Spinal cord (tissue), 10 donors: ENCODE measurements around the gene NPTX2. TPM values are rescaled to one million over a fixed set of nuclear protein-coding genes. Genes with fewer than 3 reads are reported as not detected.

Experiments
- DNase-seq, 6 donors: peaks; one replicate each; pipeline versions ENCODE4 v3.0.0 to v3.0.0-alpha.2; 2013 to 2015; ENCODE audit warnings: low spot score in 6 of 6, low read depth in 4 of 6
- H3K27ac ChIP-seq: one replicate; pipeline ENCODE4 v1.5.1; 2013; ENCODE audit warnings: low read depth, low read length, control low read depth
- H3K27me3 ChIP-seq: one replicate; pipeline ENCODE4 v1.6.1; 2013; ENCODE audit warnings: low read length; ENCODE audit not compliant: control insufficient read depth, insufficient read depth
- H3K36me3 ChIP-seq: one replicate; pipeline ENCODE4 v1.6.1; 2013; ENCODE audit warnings: low read length; ENCODE audit not compliant: control insufficient read depth, insufficient read depth
- H3K4me1 ChIP-seq: one replicate; pipeline ENCODE4 v1.6.1; 2013; ENCODE audit warnings: low read length; ENCODE audit not compliant: control insufficient read depth, insufficient read depth
- H3K4me3 ChIP-seq: one replicate; pipeline ENCODE4 v1.5.1; 2013; ENCODE audit warnings: low read depth, low read length, control low read depth
- H3K9me3 ChIP-seq: one replicate; pipeline ENCODE4 v1.6.1; 2013; ENCODE audit warnings: low read length; ENCODE audit not compliant: control insufficient read depth, insufficient read depth
- WGBS: methylation state at CpG from one replicate; pipeline ENCODE4 v1.1.5; 2013; ENCODE audit warnings: missing lambda C conversion rate; ENCODE audit not compliant: insufficient coverage; 5-methylcytosine and 5-hydroxymethylcytosine counted together
- polyA plus RNA-seq, 2 donors: library from polyadenylated mRNA; unstranded; fragments of 120-200 nt; gene quantifications; one replicate each; pipeline ENCODE4 v1.2.1, GENCODE V29; 2013; ENCODE audit not compliant: insufficient read length in 2 of 2
- total RNA-seq, 2 donors: library from RNA; depleted of rRNA in 1 of 2; stranded (reverse); fragments of 120-200 nt in 1 of 2; fragments of >200 nt in 1 of 2; gene quantifications; one replicate each; pipeline versions ENCODE4 v1.2.3 to v1.2.4, GENCODE V29; 2013 to 2014
- donor health status: healthy.

Gene NPTX2
- total and polyA plus RNA-seq, 4 donors: 9.8 to 48.1 (median 36.5) TPM

DNA sequence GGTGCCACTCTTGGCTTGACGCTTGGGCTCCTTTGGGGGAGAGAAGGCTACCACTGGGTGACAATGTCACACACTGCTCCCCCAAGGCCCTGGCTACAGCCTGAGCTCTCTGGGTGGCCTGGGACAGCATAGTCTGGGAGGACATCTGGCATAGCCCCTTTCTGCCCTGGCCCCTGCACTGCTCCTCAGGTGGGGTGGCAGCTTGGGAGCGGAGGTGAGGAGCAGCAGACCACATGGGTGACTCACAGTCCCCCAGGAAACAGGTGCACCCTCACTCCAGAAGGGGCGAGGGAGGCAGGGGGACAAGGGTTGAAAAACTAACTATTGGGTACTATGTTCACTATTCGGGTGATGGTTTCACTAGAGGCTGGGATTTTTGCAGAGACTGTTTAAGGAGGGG is 45.2 kb downstream of the NPTX2 start:
- no peaks in the 10 kb centered on the region for H3K36me3 ChIP-seq
- no peaks in the 10 kb centered on the region for H3K4me1 ChIP-seq
- WGBS: 97% methylated on average over 4 of the region's 4 CpGs
- no peak for DNase-seq
- H3K4me3 ChIP-seq: no peak overlapping the region
- H3K9me3 ChIP-seq: no peaks in the 10 kb centered on the region
- no peak overlapping the region for H3K27ac ChIP-seq
- no peaks in the 10 kb centered on the region for H3K27me3 ChIP-seq

DNA sequence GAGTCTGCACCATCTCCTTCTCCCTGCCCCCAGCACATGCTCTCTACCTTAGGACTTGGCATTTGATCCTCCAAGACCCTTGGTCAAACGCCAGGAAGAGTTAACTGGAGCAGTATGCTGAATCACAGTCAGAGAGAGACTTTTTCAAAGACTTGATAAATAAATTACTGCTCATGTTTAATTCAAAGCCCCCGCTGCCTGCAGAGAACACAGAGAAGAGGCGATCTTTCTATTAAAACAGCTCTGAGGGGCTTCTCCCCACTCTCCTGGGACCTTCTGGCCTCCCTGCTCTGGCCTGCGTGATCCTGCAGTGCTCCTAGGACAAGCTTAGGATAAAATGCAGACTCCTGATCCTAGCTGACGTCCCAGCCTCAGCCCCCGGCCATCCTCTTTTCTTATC is 47.8 kb downstream of the NPTX2 start:
- DNase-seq: no peak
- WGBS: 44% methylated on average over 6 of the region's 6 CpGs
- no peak overlapping the region for H3K27ac ChIP-seq
- H3K27me3 ChIP-seq: no peaks in the 10 kb centered on the region
- peaks cover 7% of the 10 kb centered on the region for H3K4me1 ChIP-seq
- no peak overlapping the region for H3K4me3 ChIP-seq
- H3K36me3 ChIP-seq: no peaks in the 10 kb centered on the region
- H3K9me3 ChIP-seq: no peaks in the 10 kb centered on the region

DNA sequence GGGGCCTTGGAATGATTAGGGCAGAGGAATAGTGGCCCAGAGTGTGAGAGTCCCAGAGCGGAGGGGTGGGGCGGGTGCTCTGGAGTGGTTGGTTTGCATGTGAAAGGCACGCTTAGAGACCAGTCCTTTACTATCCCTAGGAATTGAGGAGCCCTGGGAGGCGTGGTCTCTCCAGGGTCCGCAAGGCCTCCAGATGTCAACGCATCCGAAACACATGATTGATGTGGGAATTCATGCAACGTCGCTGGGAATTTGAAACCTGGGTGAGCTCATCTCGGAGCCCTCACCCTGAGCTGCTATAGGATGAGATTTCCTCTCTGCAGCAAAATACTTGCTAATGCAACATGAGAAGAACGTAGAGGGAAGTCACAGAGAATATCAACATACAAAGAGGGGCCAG is 51.2 kb downstream of the NPTX2 start:
- whole genome bisulfite sequencing: 18% methylated on average over 8 of the region's 11 CpGs
- no peak for DNase-seq
- no peaks in the 10 kb centered on the region for H3K9me3 ChIP-seq
- no peaks in the 10 kb centered on the region for H3K27me3 ChIP-seq
- H3K36me3 ChIP-seq: no peaks in the 10 kb centered on the region
- H3K4me3 ChIP-seq: no peak overlapping the region
- peaks cover 10% of the 10 kb centered on the region for H3K4me1 ChIP-seq
- H3K27ac ChIP-seq: no peak overlapping the region

DNA sequence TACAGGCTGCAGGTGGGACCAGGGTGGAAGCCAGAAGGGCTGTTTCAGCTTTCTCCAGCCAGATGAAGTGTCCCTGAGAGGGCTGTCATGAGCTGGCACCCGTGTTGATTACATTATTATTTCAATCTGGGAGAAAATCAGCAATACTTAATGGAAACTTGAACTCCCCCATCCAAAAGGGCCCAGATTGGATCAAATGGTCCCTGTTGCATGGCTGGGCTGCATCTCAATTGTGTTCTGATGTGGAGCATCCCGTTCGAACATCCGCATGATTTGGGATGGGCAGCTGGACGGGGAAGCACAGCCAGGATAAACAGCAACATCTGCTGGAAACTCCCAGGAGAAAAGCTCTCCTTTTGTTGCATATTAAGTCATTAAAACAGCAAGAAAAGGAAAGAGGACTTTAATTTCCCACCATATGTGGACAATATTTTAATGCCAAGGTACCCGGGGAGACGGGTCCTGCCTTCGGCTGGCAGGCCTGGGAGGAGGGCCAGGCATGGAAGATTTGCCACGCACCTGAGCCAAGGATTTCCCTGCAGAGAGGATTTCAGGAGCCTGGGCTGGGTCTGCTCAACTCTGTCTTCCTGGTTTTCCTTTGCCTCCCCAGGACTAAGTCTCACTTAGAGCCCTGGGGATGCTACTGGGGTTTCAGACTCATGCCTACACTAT is 52.4 kb downstream of the NPTX2 start:
- Histone ChIP-seq H3K27me3 (no peaks in the 10 kb centered on the region), H3K36me3 (no peaks in the 10 kb centered on the region), H3K27ac (no peak overlapping the region), H3K4me3 (no peak overlapping the region), H3K9me3 (no peaks in the 10 kb centered on the region), H3K4me1 (peaks cover 10% of the 10 kb centered on the region)
- DNase-seq: peak in 2 of 6 donors; percentile 30 to 73
- WGBS: 63% methylated on average over 7 of the region's 9 CpGs

DNA sequence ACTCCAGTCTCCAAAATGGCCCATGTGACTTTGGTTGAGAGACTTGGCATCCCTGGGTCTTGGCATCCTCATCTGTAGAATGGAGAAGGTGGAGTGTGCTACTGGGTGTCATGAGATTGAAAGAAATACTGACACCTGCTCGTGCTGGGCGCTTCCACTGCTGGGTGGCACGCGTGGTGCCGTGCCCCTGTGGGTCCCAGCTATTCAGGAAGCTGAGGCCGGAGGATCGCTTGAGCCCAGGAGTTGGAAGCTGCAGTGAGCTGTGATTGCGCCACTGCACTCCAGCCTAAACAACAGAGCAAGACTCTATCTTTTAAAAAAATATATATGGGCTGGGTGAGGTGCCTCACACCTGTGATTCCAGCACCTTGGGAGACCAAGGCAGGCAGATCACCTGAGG is 53.1 kb downstream of the NPTX2 start:
- Histone ChIP-seq H3K9me3 (no peaks in the 10 kb centered on the region), H3K27ac (no peak overlapping the region), H3K4me3 (no peak overlapping the region), H3K4me1 (peaks cover 10% of the 10 kb centered on the region), H3K27me3 (no peaks in the 10 kb centered on the region), H3K36me3 (no peaks in the 10 kb centered on the region)
- WGBS: 84% methylated on average over 7 of the region's 8 CpGs
- DNase-seq: no peak

DNA sequence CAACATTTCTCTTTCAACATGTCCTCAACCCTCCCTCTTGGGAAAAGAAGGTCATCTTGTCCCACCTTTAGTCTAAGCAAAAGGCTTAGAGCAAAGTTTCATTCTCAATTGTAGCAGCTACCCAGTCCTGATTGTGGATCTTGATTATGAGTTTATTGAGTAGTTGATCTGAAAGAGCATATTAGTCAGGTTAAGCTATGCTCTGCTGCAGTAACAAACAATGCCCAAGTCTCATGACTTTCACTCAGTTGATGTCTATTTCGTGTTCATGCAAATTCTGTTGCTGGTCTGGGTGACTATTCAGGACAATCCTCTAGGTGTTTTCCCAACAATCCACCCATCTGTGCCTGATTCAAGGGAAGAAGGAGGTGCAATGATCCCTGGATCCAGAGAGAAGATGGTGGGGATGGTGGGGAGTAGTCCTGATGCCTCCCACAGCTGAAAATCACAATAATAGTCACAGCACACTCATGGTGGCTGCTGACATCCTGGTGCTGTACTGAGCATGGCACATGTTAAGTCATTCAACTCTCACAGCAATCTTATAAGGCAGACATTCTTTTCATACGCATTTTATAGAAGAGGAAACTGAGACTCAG is 54.7 kb downstream of the NPTX2 start:
- H3K36me3 ChIP-seq: no peaks in the 10 kb centered on the region
- no peak overlapping the region for H3K27ac ChIP-seq
- no peaks in the 10 kb centered on the region for H3K27me3 ChIP-seq
- no peak for DNase-seq
- H3K4me1 ChIP-seq: peaks cover 10% of the 10 kb centered on the region
- no peaks in the 10 kb centered on the region for H3K9me3 ChIP-seq
- H3K4me3 ChIP-seq: no peak overlapping the region
- 100% methylated on average over 1 of the region's 2 CpGs for WGBS

DNA sequence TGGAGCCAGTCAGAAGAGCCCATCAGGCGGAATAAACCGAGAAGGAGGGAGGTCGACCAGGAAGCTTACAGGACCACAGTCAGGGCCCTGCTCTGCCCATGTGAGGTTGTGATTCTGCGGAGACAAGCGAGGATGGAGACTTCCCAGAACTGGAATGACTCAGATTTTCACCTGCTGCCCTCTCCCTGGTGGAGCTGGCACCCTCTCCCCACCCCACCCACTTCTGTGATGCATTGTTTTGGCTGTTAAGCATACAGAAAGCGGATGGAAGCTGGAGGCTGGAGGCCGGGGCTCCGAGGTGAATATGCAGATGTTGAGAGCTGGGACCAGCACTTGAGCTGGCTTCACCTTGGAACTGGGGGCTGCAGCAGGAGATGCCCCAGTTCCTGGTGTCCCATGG is 57.4 kb downstream of the NPTX2 start:
- DNase-seq: no peak
- Histone ChIP-seq H3K27ac (no peak overlapping the region), H3K27me3 (no peaks in the 10 kb centered on the region), H3K36me3 (no peaks in the 10 kb centered on the region), H3K9me3 (no peaks in the 10 kb centered on the region), H3K4me1 (peaks cover 7% of the 10 kb centered on the region), H3K4me3 (no peak overlapping the region)
- 79% methylated on average over 6 of the region's 8 CpGs for WGBS

DNA sequence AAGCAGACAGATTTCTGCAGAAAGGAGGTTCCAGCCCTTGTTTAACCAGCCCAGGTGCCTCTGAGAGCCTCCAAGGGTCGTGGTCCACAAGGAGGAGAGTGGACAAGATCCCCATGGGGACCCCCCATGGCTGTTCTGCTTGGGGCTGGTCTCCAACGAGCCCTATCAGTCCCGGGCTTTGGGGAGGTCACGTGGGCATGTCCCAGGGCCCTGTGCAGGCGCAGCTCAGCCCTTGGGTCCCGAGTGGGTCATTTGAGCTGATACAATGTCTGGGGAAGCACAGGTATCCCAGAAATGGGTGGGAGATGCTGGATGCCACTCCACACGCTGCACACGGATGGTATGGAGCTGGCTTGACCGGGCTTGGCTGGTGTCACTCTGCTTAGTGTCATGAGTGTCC is 57.8 kb downstream of the NPTX2 start:
- no peaks in the 10 kb centered on the region for H3K36me3 ChIP-seq
- WGBS: 80% methylated on average over 9 of the region's 9 CpGs
- peaks cover 3% of the 10 kb centered on the region for H3K4me1 ChIP-seq
- no peaks in the 10 kb centered on the region for H3K9me3 ChIP-seq
- no peaks in the 10 kb centered on the region for H3K27me3 ChIP-seq
- no peak overlapping the region for H3K27ac ChIP-seq
- DNase-seq: no peak
- no peak overlapping the region for H3K4me3 ChIP-seq

DNA sequence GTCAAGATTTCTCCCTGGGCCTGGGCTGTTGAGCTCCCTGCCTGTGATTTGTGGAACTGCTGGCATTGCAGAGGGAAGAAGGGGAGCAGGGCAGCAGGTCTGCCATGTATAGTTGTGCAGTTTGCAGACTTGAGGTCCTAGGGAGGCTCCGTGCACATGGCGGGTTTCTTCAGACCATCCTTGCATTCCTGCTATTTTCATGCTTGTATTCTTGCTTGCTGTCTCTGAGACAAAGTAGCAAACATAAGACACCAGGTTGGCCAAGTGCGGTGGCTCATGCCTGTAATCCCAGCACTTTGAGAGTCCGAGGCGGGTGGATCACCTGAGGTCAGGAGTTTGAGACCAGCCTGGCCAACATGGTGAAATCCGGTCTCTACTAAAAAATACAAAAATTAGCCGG is 61.1 kb downstream of the NPTX2 start:
- no peaks in the 10 kb centered on the region for H3K9me3 ChIP-seq
- no peaks in the 10 kb centered on the region for H3K27me3 ChIP-seq
- no peak overlapping the region for H3K4me3 ChIP-seq
- no peak overlapping the region for H3K27ac ChIP-seq
- H3K4me1 ChIP-seq: no peaks in the 10 kb centered on the region
- WGBS: 94% methylated on average over 5 of the region's 7 CpGs
- H3K36me3 ChIP-seq: no peaks in the 10 kb centered on the region
- no peak for DNase-seq
